Medulla oblongata (tissue), 1 donor: ENCODE data around the gene RHBG.
A peak's percentile ranks its signal among the peaks of the same experiment; 100 is the strongest.

Experiments
- DNase-seq: peaks from one replicate; pipeline ENCODE4 v3.0.0-alpha.2; 2015; ENCODE audit errors: extremely low spot score

Gene RHBG

DNA sequence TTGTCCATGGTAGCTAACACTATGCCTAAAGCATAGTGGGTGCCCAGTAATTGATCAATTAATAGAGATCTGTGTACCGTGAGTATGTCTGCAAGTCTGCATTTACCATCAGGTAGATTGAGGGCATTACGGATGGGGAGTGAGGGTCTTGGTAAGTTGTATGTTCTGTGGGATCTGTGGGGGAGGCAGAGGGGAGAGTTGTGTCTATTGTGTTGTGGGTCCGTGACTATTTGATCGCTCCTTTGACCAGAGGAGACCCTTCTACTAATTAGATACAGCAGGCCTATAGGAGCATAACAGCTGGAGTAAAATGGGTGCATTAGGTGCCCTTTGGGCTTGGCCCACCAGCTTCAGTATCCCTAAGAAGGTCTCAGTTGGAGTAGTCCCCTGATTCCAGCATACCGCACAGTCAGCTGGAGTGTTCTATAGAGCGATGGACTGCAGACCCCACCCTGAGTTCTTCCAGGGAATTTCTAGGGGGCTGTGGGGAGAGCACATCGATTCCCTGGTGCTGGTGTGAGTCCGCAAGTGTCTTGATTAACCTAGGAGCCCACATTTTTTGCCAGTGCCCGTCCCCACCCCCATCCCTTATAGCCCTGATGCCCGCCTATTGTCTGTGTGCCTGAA is 55.9 kb downstream of the RHBG start:
- no peak for DNase-seq

- DNase-seq, result no peak
Observed at GRCh38 chr1:156425943-156426342, 56.9 kb downstream of the RHBG start.

DNA sequence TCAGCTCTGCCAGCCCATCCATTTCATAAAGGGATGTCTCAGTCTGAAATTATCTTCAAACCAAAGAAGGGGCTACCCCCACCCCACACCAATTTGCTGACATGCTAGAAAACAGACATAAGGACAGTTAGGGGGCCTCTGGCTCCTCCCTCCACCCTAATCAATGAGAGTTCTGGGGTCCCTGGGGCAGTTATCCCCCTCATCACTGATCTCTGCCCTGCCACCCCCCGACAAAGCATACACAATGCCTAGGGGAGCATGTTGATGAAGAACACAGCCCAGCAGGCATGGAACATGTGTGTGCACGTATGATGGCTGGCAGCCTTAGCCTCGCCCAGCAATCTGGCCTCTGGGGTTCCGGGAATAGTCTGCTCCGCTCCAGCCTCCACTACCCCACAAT is 58.9 kb downstream of the RHBG start:
- no peak for DNase-seq

GRCh38 chr1:156428746-156429288 is 59.8 kb downstream of the RHBG start:
- DNase-seq, result no peak

GRCh38 chr1:156429313-156430060 is 60.5 kb downstream of the RHBG start:
- DNase-seq, result peak; percentile 67

DNA sequence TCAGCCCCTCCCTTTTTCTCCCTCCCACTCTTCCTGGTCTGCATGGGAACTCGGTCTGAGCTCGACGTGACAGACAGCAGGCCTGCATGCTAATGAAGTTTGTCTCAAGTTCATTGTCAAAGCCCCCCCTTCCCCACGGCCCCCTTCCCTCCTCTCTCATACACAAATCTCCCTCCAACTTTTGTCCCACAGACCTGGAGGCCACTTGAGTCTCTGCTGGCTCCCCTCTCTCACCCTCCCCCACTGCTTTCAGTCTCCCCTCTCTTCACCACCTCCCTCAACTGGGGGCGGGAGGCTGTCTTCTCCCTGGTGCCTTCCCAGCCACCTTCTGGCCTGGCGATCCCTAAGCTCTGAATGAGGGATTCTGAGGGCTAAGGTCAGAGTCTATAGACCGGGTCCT is 61.3 kb downstream of the RHBG start:
- peak; percentile 70 for DNase-seq

GRCh38 chr1:156430866-156431265 is 61.9 kb downstream of the RHBG start:
- DNase-seq, result no peak

DNA sequence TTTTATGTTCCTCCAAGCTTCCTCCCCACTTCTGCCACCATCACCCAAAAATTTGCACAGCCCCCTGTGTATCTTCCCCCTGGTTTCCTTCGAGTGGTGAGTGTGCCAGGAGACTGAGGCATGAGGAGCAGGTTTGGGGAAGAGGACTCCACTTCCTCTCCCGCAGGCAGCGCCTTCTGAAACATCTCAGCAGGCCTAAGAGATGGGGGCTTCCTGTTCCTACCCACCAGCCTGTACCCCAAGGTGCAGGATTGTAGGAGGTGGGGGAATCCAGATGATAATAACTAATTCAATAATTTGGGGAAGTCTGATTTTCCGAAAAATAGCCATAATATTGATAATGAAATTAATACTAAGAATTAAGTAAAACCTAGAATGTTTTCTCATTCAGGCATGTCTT is 62.4 kb downstream of the RHBG start:
- no peak for DNase-seq

- no peak for DNase-seq
Observed at GRCh38 chr1:156431769-156432668, 63.0 kb downstream of the RHBG start.

DNA sequence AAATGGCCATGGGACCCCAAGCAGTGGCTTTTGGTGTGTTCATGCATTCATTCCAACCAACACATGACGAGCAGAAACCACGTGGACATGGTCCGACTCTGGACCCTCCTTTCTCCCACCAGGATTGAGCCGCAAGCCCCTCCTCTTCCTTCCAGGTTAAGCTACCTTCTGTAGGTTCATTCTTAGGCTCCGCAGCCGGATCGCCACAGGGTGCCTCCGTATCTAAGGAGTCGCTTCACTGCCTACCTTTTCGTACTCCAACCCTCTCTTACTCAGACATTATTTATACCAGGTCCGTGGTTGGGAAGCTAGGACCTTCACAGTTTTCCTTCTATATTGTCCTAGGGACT is 63.6 kb downstream of the RHBG start:
- DNase-seq, result no peak

DNA sequence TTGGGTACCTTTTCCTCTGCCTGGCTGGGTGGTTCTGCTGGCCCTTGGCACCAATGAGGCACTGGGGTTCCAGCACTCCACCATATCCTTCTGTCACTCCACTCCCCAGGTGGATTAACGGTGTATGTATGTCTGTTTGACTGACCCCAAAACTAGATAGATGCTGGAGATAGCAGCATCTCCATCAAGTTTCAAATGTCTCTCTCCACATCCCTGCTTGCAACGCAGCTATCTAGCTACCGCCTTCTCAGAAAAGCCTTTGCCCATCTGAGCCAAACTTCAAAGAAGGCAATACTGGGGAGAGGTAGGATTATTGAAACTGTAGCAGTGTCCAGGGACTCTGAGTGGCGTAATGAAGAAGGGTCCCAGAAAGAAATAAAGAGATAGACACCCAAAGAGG is 64.0 kb downstream of the RHBG start:
- DNase-seq, result no peak

GRCh38 chr1:156433602-156434001 is 64.6 kb downstream of the RHBG start:
- DNase-seq, result no peak
